Middle frontal gyrus (tissue), 1 donor: Measurements from ENCODE around the gene DBH.

Experiments used
- DNase-seq: peaks from one replicate; pipeline ENCODE4 v3.0.0-alpha.2; 2015; ENCODE audit warnings: low spot score; ENCODE audit errors: extremely low spot score

The DBH gene

GRCh38 chr9:133642708-133643361 is 6.7 kb downstream of the DBH start:
- no peak for DNase-seq

GRCh38 chr9:133643362-133643755 is 7.2 kb downstream of the DBH start:
- DNase-seq, result no peak

- no peak for DNase-seq
Measured at GRCh38 chr9:133643978-133644760, 8.0 kb downstream of the DBH start.

GRCh38 chr9:133645021-133645765 is 9.0 kb downstream of the DBH start:
- DNase-seq, result no peak

GRCh38 chr9:133647148-133647547 is 11.0 kb downstream of the DBH start:
- DNase-seq, result no peak

- no peak for DNase-seq
Measured at GRCh38 chr9:133647765-133648469, 11.8 kb downstream of the DBH start.

- no peak for DNase-seq
Measured at GRCh38 chr9:133649194-133649593, 13.0 kb downstream of the DBH start.

GRCh38 chr9:133650026-133650425 is 13.9 kb downstream of the DBH start:
- DNase-seq, result no peak

GRCh38 chr9:133653638-133654037 is 17.5 kb downstream of the DBH start:
- no peak for DNase-seq

GRCh38 chr9:133654736-133655657 is 18.8 kb downstream of the DBH start:
- DNase-seq, result no peak

GRCh38 chr9:133655701-133656100 is 19.5 kb downstream of the DBH start:
- DNase-seq, result no peak

- DNase-seq, result no peak
Measured at GRCh38 chr9:133656211-133657119, 20.3 kb downstream of the DBH start.

GRCh38 chr9:133657120-133657661 is 21.0 kb downstream of the DBH start:
- no peak for DNase-seq

GRCh38 chr9:133658442-133659431 is 22.6 kb downstream of the DBH start:
- no peak for DNase-seq

- no peak for DNase-seq
Measured at GRCh38 chr9:133659516-133659915, 23.4 kb downstream of the DBH start.

GRCh38 chr9:133661846-133662540 is 25.8 kb downstream of the DBH start:
- DNase-seq, result no peak
